HepG2 (cell line): ENCODE measurements around the gene BPIFB4. TPM values are rescaled to one million over a fixed set of nuclear protein-coding genes. Genes with fewer than 3 reads are reported as not detected.

Experiments
- ARHGAP35 ChIP-seq: sonication (generic); formaldehyde crosslinking; IDR thresholded peaks from 2 replicates; pipeline ENCODE4 v1.9.0; 2022; ENCODE audit warnings: mild to moderate bottlenecking, inconsistent platforms, moderate library complexity, missing genetic modification reagents, borderline replicate concordance
- CEBPG ChIP-seq: IDR thresholded peaks from 2 replicates; pipeline ENCODE4 v1.6.1; 2016
- CREM ChIP-seq, 2 experiments: sonication (generic) in 1 of 2; formaldehyde crosslinking in 1 of 2; IDR thresholded peaks; 2 replicates each; pipeline versions ENCODE4 v1.4.0 to v1.6.1; 2016 to 2020; ENCODE audit warnings: antibody characterized with exemption in 1 of 2, mild to moderate bottlenecking in 1 of 2, missing genetic modification reagents in 1 of 2
- EEA1 ChIP-seq: sonication (generic); formaldehyde crosslinking; IDR thresholded peaks from 2 replicates; pipeline ENCODE4 v1.5.1; 2020; ENCODE audit warnings: mild to moderate bottlenecking, missing genetic modification reagents, borderline replicate concordance
- GABPA ChIP-seq, 2 experiments: IDR thresholded peaks; 2 replicates each; pipeline ENCODE4 v1.6.1; 2011 to 2016; ENCODE audit warnings: low read depth in 2 of 2, low read length in 1 of 2, missing biosample characterization in 1 of 2, missing genetic modification characterization in 1 of 2
- HNRNPL ChIP-seq: fragments of 200-400 bp; formaldehyde crosslinking; IDR thresholded peaks from 2 replicates; pipeline ENCODE4 v1.6.1; 2017; ENCODE audit warnings: mild to moderate bottlenecking, low read depth, low read length
- JUNB ChIP-seq: sonication (generic); formaldehyde crosslinking; IDR thresholded peaks from 2 replicates; pipeline ENCODE4 v1.8.0; 2022; ENCODE audit warnings: missing genetic modification reagents, mild to moderate bottlenecking, borderline replicate concordance
- LRRFIP1 ChIP-seq: sonication (generic); formaldehyde crosslinking; conservative IDR thresholded peaks from 2 replicates; pipeline ENCODE4 v1.4.0; 2020; ENCODE audit warnings: missing genetic modification reagents
- NR2F6 ChIP-seq, 2 experiments: IDR thresholded peaks; 2 replicates each; pipeline ENCODE4 v1.6.1; 2016; ENCODE audit warnings: antibody characterized with exemption in 1 of 2, mild to moderate bottlenecking in 1 of 2
- PRDM15 ChIP-seq: sonication (generic); formaldehyde crosslinking; IDR thresholded peaks from 2 replicates; pipeline ENCODE4 v1.4.0; 2020; ENCODE audit warnings: missing genetic modification reagents
- SAP130 ChIP-seq: IDR thresholded peaks from 2 replicates; pipeline ENCODE4 v1.6.1; 2016; ENCODE audit warnings: low read depth
- TCF7 ChIP-seq: sonication (generic); IDR thresholded peaks from 2 replicates; pipeline ENCODE4 v1.6.1; 2016; ENCODE audit warnings: antibody characterized with exemption, low read depth
- TCF7L2 ChIP-seq: IDR thresholded peaks from 2 replicates; pipeline ENCODE4 v1.6.1; 2011; ENCODE audit warnings: mild to moderate bottlenecking, low read depth, low read length, moderate library complexity
- TFDP1 ChIP-seq: IDR thresholded peaks from 2 replicates; pipeline ENCODE4 v1.6.1; 2016; ENCODE audit warnings: missing compliant biosample characterization, missing genetic modification reagents, borderline replicate concordance
- ZBTB2 ChIP-seq: sonication (generic); formaldehyde crosslinking; IDR thresholded peaks from 2 replicates; pipeline ENCODE4 v1.8.0; 2022; ENCODE audit warnings: low read depth, missing genetic modification reagents
- ZNF20 ChIP-seq: sonication (generic); formaldehyde crosslinking; IDR thresholded peaks from 2 replicates; pipeline ENCODE4 v1.4.0; 2020; ENCODE audit warnings: mild to moderate bottlenecking, moderate library complexity, missing genetic modification reagents
- ZNF24 ChIP-seq: fragments of 450-650 bp; IDR thresholded peaks from 2 replicates; pipeline ENCODE4 v1.6.1; 2017; ENCODE audit warnings: antibody characterized with exemption, mild to moderate bottlenecking
- ZNF326 ChIP-seq: sonication (generic); formaldehyde crosslinking; IDR thresholded peaks from 2 replicates; pipeline ENCODE4 v1.4.0; 2020; ENCODE audit warnings: missing genetic modification reagents, borderline replicate concordance
- ZNF549 ChIP-seq: sonication (generic); formaldehyde crosslinking; IDR thresholded peaks from 2 replicates; pipeline ENCODE4 v1.5.0; 2020; ENCODE audit warnings: missing genetic modification reagents
- ZNF740 ChIP-seq: sonication (generic); formaldehyde crosslinking; IDR thresholded peaks from 2 replicates; pipeline ENCODE4 v1.4.0; 2020; ENCODE audit warnings: missing genetic modification reagents
- ZNF772 ChIP-seq: sonication (generic); formaldehyde crosslinking; IDR thresholded peaks from 2 replicates; pipeline ENCODE4 v1.5.0; 2020; ENCODE audit warnings: mild to moderate bottlenecking, missing genetic modification reagents
- polyA plus RNA-seq, 8 experiments: library from polyadenylated mRNA; depleted of rRNA in 3 of 8; stranded (reverse) in 7 of 8; unstranded in 1 of 8; fragments of >200 nt; fragmentation: Illumina TruSeq in 4 of 8; extraction: Trizol in 4 of 8; gene quantifications; 2 replicates each; pipeline versions ENCODE4 v1.2.1 to v1.2.3, GENCODE V29; 2011 to 2016; ENCODE audit warnings: low read depth in 4 of 8, missing spikeins in 1 of 8, mixed read lengths in 1 of 8; ENCODE audit not compliant: insufficient read depth in 1 of 8
- total RNA-seq, 5 experiments: library from RNA; depleted of rRNA; stranded (reverse); fragments of >200 nt; fragmentation: Illumina TruSeq; extraction: Trizol; gene quantifications; 2 replicates each; pipeline ENCODE4 v1.2.3, GENCODE V29; 2016; ENCODE audit warnings: low read depth in 1 of 5

The BPIFB4 gene
- total and polyA plus RNA-seq, 2 of the 13 experiments (the other 11 are each of a cell fraction or from before 2014, with no cell fraction given) = 0.09 TPM; not detected in 1

- TF ChIP-seq GABPA (IDR thresholded peaks at IDR 0.05; ENCODE audit: low read depth, low read length) (no peak), GABPA (CRISPR knock-in tag; IDR thresholded peaks at IDR 0.05; ENCODE audit: low read depth) (no peak), ZBTB2 (CRISPR knock-in tag) (no peak), TCF7 (peak; percentile 70; the same call in 1 of the 2 replicates), ZNF20 (CRISPR knock-in tag) (no peak), LRRFIP1 (CRISPR knock-in tag) (no peak), ZNF326 (CRISPR knock-in tag) (no peak), JUNB (CRISPR knock-in tag) (no peak), PRDM15 (CRISPR knock-in tag) (no peak), ZNF24 (no peak), EEA1 (CRISPR knock-in tag) (no peak), SAP130 (CRISPR knock-in tag) (peak; percentile 64), TCF7L2 (peak; percentile 25; the same call in 1 of the 2 replicates), ZNF549 (CRISPR knock-in tag) (no peak), NR2F6 (IDR thresholded peaks at IDR 0.05) (peak; percentile 61), NR2F6 (CRISPR knock-in tag; IDR thresholded peaks at IDR 0.05) (peak; percentile 77), TFDP1 (CRISPR knock-in tag) (no peak), ZNF740 (CRISPR knock-in tag) (no peak), CEBPG (peak; percentile 95), ARHGAP35 (no peak), ZNF772 (CRISPR knock-in tag) (0 out of 2 replicates have a peak, but pooled peaks have one; percentile 24), CREM (IDR thresholded peaks at IDR 0.05) (no peak), CREM (CRISPR knock-in tag; IDR thresholded peaks at IDR 0.05) (no peak), HNRNPL (no peak)
Observed at GRCh38 chr20:33127422-33128097, 48.1 kb downstream of the BPIFB4 start (continued).
